Measurements from ENCODE around the gene CMPK1. TPM values are rescaled to one million over a fixed set of nuclear protein-coding genes. Genes with fewer than 3 reads are reported as not detected.
"Not testable (repeated sequence)": the region's sequence is repeated elsewhere in the genome, so short reads cannot be mapped to it uniquely, and the experiment has no call there.

Gene CMPK1
- total and polyA plus RNA-seq, 2 of the 8 experiments (the other 6 are each of a cell fraction or from before 2014, with no cell fraction given) = 6.0 to 36.9 TPM

- no peak for TF ChIP-seq TAF7 (optimal IDR thresholded peaks at IDR 0.05; ENCODE audit: borderline replicate concordance, low read depth, low read length)
Observed at GRCh38 chr1:47333578-47333921, at the start of gene CMPK1 (continued).

- H3K4me1 ChIP-seq (replicated peaks in 1 of 4; ENCODE audit: control insufficient read depth in 3 of 4, insufficient read depth in 4 of 4, low read length in 3 of 4); H3K4ac ChIP-seq (replicated peaks; ENCODE audit: insufficient read length, low read depth, low read length); FAIRE-seq; H3K27me3 ChIP-seq (replicated peaks in 1 of 4; ENCODE audit: control insufficient read depth in 3 of 4, extremely low read depth in 1 of 4, insufficient read depth in 3 of 4, low read length in 3 of 4); H2AFZ ChIP-seq (ENCODE audit: low read length); H4K8ac ChIP-seq (ENCODE audit: extremely low read depth, insufficient read depth, low read length); H2BK5ac ChIP-seq (ENCODE audit: low read depth, low read length); H3K4me2 ChIP-seq (ENCODE audit: insufficient read depth in 1 of 2, low read depth in 2 of 2, low read length in 2 of 2); H3K79me2 ChIP-seq (ENCODE audit: control insufficient read depth in 1 of 2, insufficient read depth in 2 of 2, low read length in 2 of 2); H3K9ac ChIP-seq (replicated peaks in 1 of 4; ENCODE audit: extremely low read depth in 1 of 4, low read depth in 3 of 4, low read length in 3 of 4); H2AK5ac ChIP-seq (ENCODE audit: low read depth, low read length); H3K4me3 ChIP-seq (ENCODE audit: extremely low read depth in 1 of 4, insufficient read depth in 2 of 4, low read depth in 3 of 4, low read length in 4 of 4); H4K20me1 ChIP-seq (replicated peaks in 1 of 2; ENCODE audit: control insufficient read depth in 1 of 2, insufficient read depth in 2 of 2, low read length in 2 of 2); H2BK15ac ChIP-seq (ENCODE audit: low read length); H3K79me1 ChIP-seq (ENCODE audit: low read depth, low read length); H2BK20ac ChIP-seq (ENCODE audit: low read length); H3K56ac ChIP-seq (replicated peaks; ENCODE audit: insufficient read length, low read depth, low read length); H4K91ac ChIP-seq (replicated peaks; ENCODE audit: insufficient read length, low read length); H3K27ac ChIP-seq (ENCODE audit: low read depth, low read length); H3K14ac ChIP-seq (ENCODE audit: insufficient read length); H3K9me3 ChIP-seq (ENCODE audit: insufficient read depth in 2 of 2, low read depth in 1 of 2, low read length in 1 of 2); H2BK12ac ChIP-seq (ENCODE audit: low read depth, low read length); H4K5ac ChIP-seq (ENCODE audit: insufficient read length, low read depth, low read length); H3K23ac ChIP-seq (ENCODE audit: insufficient read length); H2BK120ac ChIP-seq (replicated peaks; ENCODE audit: low read depth, low read length); H3K18ac ChIP-seq (ENCODE audit: extremely low read depth, low read length); DNase-seq (ENCODE audit: low read depth in 1 of 2, low spot score in 2 of 2); H3K23me2 ChIP-seq (ENCODE audit: low read depth, low read length): not testable (repeated sequence)
- ChIA-PET POLR2A (ENCODE audit: partially characterized antibody) (interaction anchor here (0.6 kb wide), 1 partner anchor 21 kb away, joined by 3 read pairs; no protein-coding TSS in a partner anchor), CTCF (ENCODE audit: partially characterized antibody) (interaction anchor here (0.6 to 1.4 kb wide), 3 partner anchors 30 to 113 kb away, joined by 3 to 4 read pairs (median 3); no protein-coding TSS in a partner anchor)
- WGBS, 2 experiments (ENCODE audit: extremely low coverage in 1 of 2, insufficient coverage in 1 of 2, insufficient read length in 1 of 2, insufficient replicate concordance in 2 of 2, low coverage in 1 of 2, low lambda C conversion rate in 2 of 2, missing lambda C conversion rate in 1 of 2) = 92% methylated on average over 4 of the region's 4 CpGs; no CpG with 5 or more reads in 1 of the 2 experiments
- peaks cover 2 to 63% (median 28%) of the 10 kb centered on the region in 4 experiments; a peak in 6 of 8 replicates for H3K36me3 ChIP-seq (ENCODE audit: control insufficient read depth in 2 of 4, insufficient read depth in 4 of 4, low read length in 3 of 4)
Observed at GRCh38 chr1:47288116-47288515, 45.5 kb upstream of the CMPK1 start.
